NCI-H1048 (cell line): ENCODE measurements around the gene TACC2.
"Not testable (repeated sequence)": the region's sequence is repeated elsewhere in the genome, so short reads cannot be mapped to it uniquely, and the experiment has no call there.

Experiments used
- DNase-seq: peaks from one replicate; lab custom pipeline; 2025; lab: John Stamatoyannopoulos, UW

Gene TACC2

GRCh38 chr10:122096181-122096580 is 107.2 kb downstream of the TACC2 start:
- not testable (repeated sequence) for DNase-seq

GRCh38 chr10:122096705-122097104 is 107.7 kb downstream of the TACC2 start:
- DNase-seq: no peak

GRCh38 chr10:122097935-122098334 is 109.0 kb downstream of the TACC2 start:
- no peak for DNase-seq

GRCh38 chr10:122098924-122099323 is 110.0 kb downstream of the TACC2 start:
- no peak for DNase-seq

GRCh38 chr10:122099562-122099961 is 110.6 kb downstream of the TACC2 start:
- no peak for DNase-seq

- DNase-seq: no peak
These were observed 113.3 kb downstream of the TACC2 start for GRCh38 chr10:122102146-122102868.

GRCh38 chr10:122102869-122103525 is 114.0 kb downstream of the TACC2 start:
- DNase-seq: no peak

GRCh38 chr10:122103592-122103991 is 114.6 kb downstream of the TACC2 start:
- no peak for DNase-seq

- not testable (repeated sequence) for DNase-seq
These were observed 119.8 kb downstream of the TACC2 start for GRCh38 chr10:122108786-122109185.

GRCh38 chr10:122112021-122112616 is 123.2 kb downstream of the TACC2 start:
- DNase-seq: no peak

GRCh38 chr10:122112625-122113160 is 123.7 kb downstream of the TACC2 start:
- no peak for DNase-seq

GRCh38 chr10:122113161-122113944 is 124.4 kb downstream of the TACC2 start:
- no peak for DNase-seq

GRCh38 chr10:122113945-122114747 is 125.2 kb downstream of the TACC2 start:
- no peak for DNase-seq

- no peak for DNase-seq
These were observed 126.9 kb downstream of the TACC2 start for GRCh38 chr10:122115874-122116273.

- DNase-seq: no peak
These were observed 127.4 kb downstream of the TACC2 start for GRCh38 chr10:122116331-122116730.

GRCh38 chr10:122117475-122117874 is 128.5 kb downstream of the TACC2 start:
- DNase-seq: no peak

- DNase-seq: no peak
These were observed 131.2 kb downstream of the TACC2 start for GRCh38 chr10:122120008-122120744.

GRCh38 chr10:122121059-122121458 is 132.1 kb downstream of the TACC2 start:
- no peak for DNase-seq

GRCh38 chr10:122122493-122122892 is 133.5 kb downstream of the TACC2 start:
- DNase-seq: no peak

GRCh38 chr10:122123186-122123585 is 134.2 kb downstream of the TACC2 start:
- DNase-seq: no peak

GRCh38 chr10:122124342-122124741 is 135.4 kb downstream of the TACC2 start:
- DNase-seq: no peak
